GM12878 (cell line): ENCODE results near the gene GPR108. TPM values are rescaled to one million over a fixed set of nuclear protein-coding genes. Genes with fewer than 3 reads are reported as not detected.

Source experiments
- BCL3 ChIP-seq: IDR thresholded peaks from 2 replicates; pipeline ENCODE4 v1.6.1; 2011; ENCODE audit warnings: borderline replicate concordance, low read depth, mild to moderate bottlenecking, moderate library complexity, low read length; ENCODE audit not compliant: insufficient read depth, poor library complexity, severe bottlenecking
- CHD1 ChIP-seq: IDR thresholded peaks from 2 replicates; pipeline ENCODE4 v1.6.1; 2012; ENCODE audit warnings: low read depth, low read length, improper control_type of control experiment
- GABPA ChIP-seq: IDR thresholded peaks from 2 replicates; pipeline ENCODE4 v1.6.1; 2014; ENCODE audit warnings: antibody characterized with exemption, low read depth, mild to moderate bottlenecking, inconsistent platforms
- HCFC1 ChIP-seq: fragments of 150-350 bp; IDR thresholded peaks from 2 replicates; pipeline ENCODE4 v1.6.1; 2014; ENCODE audit warnings: low read length
- HSF1 ChIP-seq: fragments of 150-350 bp; IDR thresholded peaks from 2 replicates; pipeline ENCODE4 v1.6.1; 2014; ENCODE audit warnings: mild to moderate bottlenecking, low read depth, low read length
- KDM1A ChIP-seq: fragments of 200-600 bp; sonication (generic); IDR thresholded peaks from 2 replicates; pipeline ENCODE4 v1.6.1; 2016; ENCODE audit warnings: borderline replicate concordance
- MAX ChIP-seq: IDR thresholded peaks from 2 replicates; pipeline ENCODE4 v1.6.1; 2012; ENCODE audit warnings: low read depth, low read length, improper control_type of control experiment
- PAX8 ChIP-seq: fragments of 450-650 bp; IDR thresholded peaks from 2 replicates; pipeline ENCODE4 v1.6.1; 2017; ENCODE audit warnings: mild to moderate bottlenecking, moderate library complexity
- SIX5 ChIP-seq: IDR thresholded peaks from 2 replicates; pipeline ENCODE4 v1.6.1; 2011; ENCODE audit warnings: mild to moderate bottlenecking, low read depth, low read length, moderate library complexity; ENCODE audit not compliant: severe bottlenecking
- SKIL ChIP-seq: fragments of 450-650 bp; IDR thresholded peaks from 2 replicates; pipeline ENCODE4 v1.6.1; 2017; ENCODE audit warnings: mild to moderate bottlenecking, low read depth, inconsistent platforms; ENCODE audit not compliant: poor library complexity, severe bottlenecking
- SMAD1 ChIP-seq: fragments of 450-650 bp; IDR thresholded peaks from 2 replicates; pipeline ENCODE4 v1.6.1; 2018; ENCODE audit warnings: mild to moderate bottlenecking, low read depth; ENCODE audit not compliant: partially characterized antibody
- SMAD5 ChIP-seq: IDR thresholded peaks from 2 replicates; pipeline ENCODE4 v1.6.1; 2016; ENCODE audit warnings: antibody characterized with exemption, low read depth
- SMARCA5 ChIP-seq: fragments of 450-650 bp; IDR thresholded peaks from 2 replicates; pipeline ENCODE4 v1.6.1; 2017; ENCODE audit warnings: mild to moderate bottlenecking
- TARDBP ChIP-seq: IDR thresholded peaks from 2 replicates; pipeline ENCODE4 v1.6.1; 2016; ENCODE audit warnings: borderline replicate concordance
- TCF7 ChIP-seq: IDR thresholded peaks from 2 replicates; pipeline ENCODE4 v1.6.1; 2014; ENCODE audit warnings: antibody characterized with exemption, borderline replicate concordance
- polyA plus RNA-seq, 11 experiments: library from polyadenylated mRNA; depleted of rRNA in 4 of 11; unstranded in 6 of 11; stranded (reverse) in 5 of 11; fragments of >200 nt; fragmentation: Nextera tagmentation in 4 of 11; fragmentation: Illumina TruSeq in 1 of 11; extraction: Ambion mirVana in 4 of 11; extraction: Trizol in 1 of 11; gene quantifications; 1 replicate in 1 of 11; 2 replicates in 10 of 11; pipeline versions ENCODE4 v1.2.1 to v1.2.3, GENCODE V29; 2011 to 2016; ENCODE audit warnings: inconsistent platforms in 2 of 11, missing spikeins in 2 of 11, low read depth in 1 of 11
- total RNA-seq, 4 experiments: library from RNA; depleted of rRNA in 3 of 4; stranded (reverse); fragments of >200 nt in 3 of 4; fragmentation: Illumina TruSeq in 1 of 4; extraction: Trizol in 1 of 4; gene quantifications; 2 replicates each; pipeline versions ENCODE4 v1.2.1 to v1.2.3, GENCODE V29; 2013 to 2021
- TF ChIP-seq, protein P1 (sequence below): fragments of 450-650 bp; IDR thresholded peaks from 2 replicates; pipeline ENCODE4 v1.6.1; 2017; ENCODE audit warnings: mild to moderate bottlenecking, moderate library complexity
- TF ChIP-seq, protein P2 (sequence below): fragments of 450-650 bp; formaldehyde crosslinking; IDR thresholded peaks from 2 replicates; pipeline ENCODE4 v1.4.0; 2022; ENCODE audit warnings: mild to moderate bottlenecking, moderate library complexity

GPR108 gene
- total and polyA plus RNA-seq, 10 of the 15 experiments (the other 5 are each of a cell fraction or from before 2014, with no cell fraction given) = 4.4 to 87.2 (median 57.1) TPM

GRCh38 chr19:6739883-6740588 lies 2.7 kb upstream of the GPR108 start (continued):
- TF ChIP-seq, protein P1, sequence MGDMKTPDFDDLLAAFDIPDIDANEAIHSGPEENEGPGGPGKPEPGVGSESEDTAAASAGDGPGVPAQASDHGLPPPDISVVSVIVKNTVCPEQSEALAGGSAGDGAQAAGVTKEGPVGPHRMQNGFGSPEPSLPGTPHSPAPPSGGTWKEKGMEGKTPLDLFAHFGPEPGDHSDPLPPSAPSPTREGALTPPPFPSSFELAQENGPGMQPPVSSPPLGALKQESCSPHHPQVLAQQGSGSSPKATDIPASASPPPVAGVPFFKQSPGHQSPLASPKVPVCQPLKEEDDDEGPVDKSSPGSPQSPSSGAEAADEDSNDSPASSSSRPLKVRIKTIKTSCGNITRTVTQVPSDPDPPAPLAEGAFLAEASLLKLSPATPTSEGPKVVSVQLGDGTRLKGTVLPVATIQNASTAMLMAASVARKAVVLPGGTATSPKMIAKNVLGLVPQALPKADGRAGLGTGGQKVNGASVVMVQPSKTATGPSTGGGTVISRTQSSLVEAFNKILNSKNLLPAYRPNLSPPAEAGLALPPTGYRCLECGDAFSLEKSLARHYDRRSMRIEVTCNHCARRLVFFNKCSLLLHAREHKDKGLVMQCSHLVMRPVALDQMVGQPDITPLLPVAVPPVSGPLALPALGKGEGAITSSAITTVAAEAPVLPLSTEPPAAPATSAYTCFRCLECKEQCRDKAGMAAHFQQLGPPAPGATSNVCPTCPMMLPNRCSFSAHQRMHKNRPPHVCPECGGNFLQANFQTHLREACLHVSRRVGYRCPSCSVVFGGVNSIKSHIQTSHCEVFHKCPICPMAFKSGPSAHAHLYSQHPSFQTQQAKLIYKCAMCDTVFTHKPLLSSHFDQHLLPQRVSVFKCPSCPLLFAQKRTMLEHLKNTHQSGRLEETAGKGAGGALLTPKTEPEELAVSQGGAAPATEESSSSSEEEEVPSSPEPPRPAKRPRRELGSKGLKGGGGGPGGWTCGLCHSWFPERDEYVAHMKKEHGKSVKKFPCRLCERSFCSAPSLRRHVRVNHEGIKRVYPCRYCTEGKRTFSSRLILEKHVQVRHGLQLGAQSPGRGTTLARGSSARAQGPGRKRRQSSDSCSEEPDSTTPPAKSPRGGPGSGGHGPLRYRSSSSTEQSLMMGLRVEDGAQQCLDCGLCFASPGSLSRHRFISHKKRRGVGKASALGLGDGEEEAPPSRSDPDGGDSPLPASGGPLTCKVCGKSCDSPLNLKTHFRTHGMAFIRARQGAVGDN = no peak
- TF ChIP-seq SIX5 (no peak), PAX8 (no peak), SMARCA5 (no peak; the same call in 1 of the 2 replicates), KDM1A (no peak), SMAD5 (no peak), TARDBP (no peak), CHD1 (no peak), SMAD1 (no peak), SKIL (no peak), HCFC1 (no peak), GABPA (no peak), BCL3 (no peak), MAX (no peak), TCF7 (no peak), HSF1 (no peak)
- TF ChIP-seq, protein P2, sequence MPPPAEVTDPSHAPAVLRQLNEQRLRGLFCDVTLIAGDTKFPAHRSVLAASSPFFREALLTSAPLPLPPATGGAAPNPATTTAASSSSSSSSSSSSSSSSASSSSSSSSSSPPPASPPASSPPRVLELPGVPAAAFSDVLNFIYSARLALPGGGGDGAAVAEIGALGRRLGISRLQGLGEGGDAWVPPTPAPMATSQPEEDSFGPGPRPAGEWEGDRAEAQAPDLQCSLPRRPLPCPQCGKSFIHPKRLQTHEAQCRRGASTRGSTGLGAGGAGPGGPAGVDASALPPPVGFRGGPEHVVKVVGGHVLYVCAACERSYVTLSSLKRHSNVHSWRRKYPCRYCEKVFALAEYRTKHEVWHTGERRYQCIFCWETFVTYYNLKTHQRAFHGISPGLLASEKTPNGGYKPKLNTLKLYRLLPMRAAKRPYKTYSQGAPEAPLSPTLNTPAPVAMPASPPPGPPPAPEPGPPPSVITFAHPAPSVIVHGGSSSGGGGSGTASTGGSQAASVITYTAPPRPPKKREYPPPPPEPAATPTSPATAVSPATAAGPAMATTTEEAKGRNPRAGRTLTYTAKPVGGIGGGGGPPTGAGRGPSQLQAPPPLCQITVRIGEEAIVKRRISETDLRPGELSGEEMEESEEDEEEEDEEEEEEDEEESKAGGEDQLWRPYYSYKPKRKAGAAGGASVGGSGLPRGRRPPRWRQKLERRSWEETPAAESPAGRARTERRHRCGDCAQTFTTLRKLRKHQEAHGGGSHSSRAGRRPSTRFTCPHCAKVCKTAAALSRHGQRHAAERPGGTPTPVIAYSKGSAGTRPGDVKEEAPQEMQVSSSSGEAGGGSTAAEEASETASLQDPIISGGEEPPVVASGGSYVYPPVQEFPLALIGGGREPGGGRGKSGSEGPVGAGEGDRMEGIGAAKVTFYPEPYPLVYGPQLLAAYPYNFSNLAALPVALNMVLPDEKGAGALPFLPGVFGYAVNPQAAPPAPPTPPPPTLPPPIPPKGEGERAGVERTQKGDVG = no peak
